Astrocyte of the cerebellum (primary cell): ENCODE measurements around the gene ZBTB2.
A peak's percentile ranks its signal among the peaks of the same experiment; 100 is the strongest.

ENCODE experiments used
- DNase-seq: peaks from one replicate; pipeline ENCODE4 v3.0.0-alpha.2; 2011; ENCODE audit warnings: low read depth
- H3K4me3 ChIP-seq: 2 replicates; pipeline ENCODE4 v1.5.1; 2011; ENCODE audit warnings: mild to moderate bottlenecking, low read depth, low read length, moderate library complexity
- CTCF ChIP-seq: IDR thresholded peaks from 2 replicates; pipeline ENCODE4 v1.5.1; 2012; ENCODE audit warnings: low read length, low read depth, moderate library complexity, mild to moderate bottlenecking; ENCODE audit errors: missing control alignments
- in situ Hi-C: cut with HindIII; loops from 2 replicates; pipeline ENCODE4 v1.10.0; 2017; ENCODE audit warnings: low sequenced_read_pairs

Gene ZBTB2

DNA sequence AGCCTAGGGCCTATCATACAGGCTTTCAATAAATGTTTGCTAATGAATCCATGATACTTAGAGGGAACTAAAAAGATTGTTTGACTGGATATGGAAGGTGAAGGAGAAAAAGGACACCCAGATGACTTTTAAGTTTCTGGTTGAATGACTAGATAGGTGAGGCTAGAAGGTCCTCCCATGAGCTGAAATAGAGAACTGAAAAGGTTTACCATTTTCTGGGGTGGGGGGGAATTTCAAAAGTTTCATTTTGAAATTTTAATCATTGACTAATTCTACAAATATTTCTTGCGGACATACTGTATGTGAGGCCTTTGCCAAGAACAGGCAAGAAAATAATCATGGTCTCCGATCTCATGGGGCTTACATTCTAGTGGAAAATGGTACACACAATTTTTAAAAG, 17.9 kb upstream of the ZBTB2 start:
- no peak overlapping the region for H3K4me3 ChIP-seq
- in situ Hi-C loops, result no loop called here
- no peak for TF ChIP-seq CTCF
- no peak for DNase-seq

GRCh38 chr6:151408858-151409257, 17.5 kb upstream of the ZBTB2 start:
- H3K4me3 ChIP-seq, result no peak overlapping the region
- no peak for TF ChIP-seq CTCF
- in situ Hi-C loops, result no loop called here
- no peak for DNase-seq

GRCh38 chr6:151403919-151404308, 12.6 kb upstream of the ZBTB2 start:
- TF ChIP-seq CTCF, result no peak
- no peak for DNase-seq
- no peak overlapping the region for H3K4me3 ChIP-seq
- in situ Hi-C loops, result no loop called here

GRCh38 chr6:151402228-151402627, 10.9 kb upstream of the ZBTB2 start:
- H3K4me3 ChIP-seq, result no peak overlapping the region
- no peak for TF ChIP-seq CTCF
- in situ Hi-C loops, result no loop called here
- no peak for DNase-seq

GRCh38 chr6:151400473-151400872, 9.1 kb upstream of the ZBTB2 start:
- in situ Hi-C loops, result no loop called here
- no peak overlapping the region for H3K4me3 ChIP-seq
- no peak for TF ChIP-seq CTCF
- no peak for DNase-seq

- no peak for DNase-seq
- in situ Hi-C loops, result no loop called here
- TF ChIP-seq CTCF, result no peak
- H3K4me3 ChIP-seq, result no peak overlapping the region
Observed at GRCh38 chr6:151399679-151400078, 8.3 kb upstream of the ZBTB2 start.

GRCh38 chr6:151393410-151393809, 2.1 kb upstream of the ZBTB2 start:
- H3K4me3 ChIP-seq, result peak overlapping the region; percentile 89
- in situ Hi-C loops, result no loop called here
- TF ChIP-seq CTCF, result no peak
- DNase-seq, result no peak
